H1 (cell line): ENCODE measurements around the gene RRP1B. TPM values are rescaled to one million over a fixed set of nuclear protein-coding genes. Genes with fewer than 3 reads are reported as not detected.

Experiments
- CTCF ChIA-PET: fragments of 300-600 bp; sonication (Branson Sonifier 250); formaldehyde crosslinking; loops from one replicate; lab custom pipeline; 2021; ENCODE audit not compliant: partially characterized antibody; lab: Charles Lee
- POLR2A ChIA-PET: fragments of 300-600 bp; sonication (Branson Sonifier 250); formaldehyde crosslinking; loops from one replicate; lab custom pipeline; 2021; ENCODE audit warnings: inconsistent platforms; ENCODE audit not compliant: partially characterized antibody; lab: Charles Lee
- DNase-seq, 2 experiments: peaks; one replicate each; pipeline versions ENCODE4 v3.0.0 to v3.0.0-alpha.2; 2010 to 2022; ENCODE audit warnings: low spot score in 2 of 2, low read depth in 1 of 2, mixed read lengths in 1 of 2
- FAIRE-seq: peaks from 2 replicates; lab custom pipeline; 2011; peaks lifted over from hg19 to GRCh38; lab: Jason Lieb, UNC
- H2AFZ ChIP-seq: 2 replicates; pipeline ENCODE4 v1.8.1; 2012; ENCODE audit warnings: low read length, inconsistent platforms
- H2AK5ac ChIP-seq: 2 replicates; pipeline ENCODE4 v1.6.1; 2013; ENCODE audit warnings: low read depth, low read length
- H2BK120ac ChIP-seq: replicated peaks from 2 replicates; pipeline ENCODE3; 2013; ENCODE audit warnings: low read depth, low read length, inconsistent platforms
- H2BK12ac ChIP-seq: 2 replicates; pipeline ENCODE4 v1.6.1; 2013; ENCODE audit warnings: low read depth, low read length
- H2BK15ac ChIP-seq: 2 replicates; pipeline ENCODE4 v1.6.1; 2013; ENCODE audit warnings: low read length
- H2BK20ac ChIP-seq: 2 replicates; pipeline ENCODE4 v1.6.1; 2013; ENCODE audit warnings: low read length
- H2BK5ac ChIP-seq: 2 replicates; pipeline ENCODE4 v1.6.1; 2013; ENCODE audit warnings: low read depth, low read length
- H3K14ac ChIP-seq: 2 replicates; pipeline ENCODE4 v1.6.1; 2013; ENCODE audit warnings: inconsistent platforms; ENCODE audit not compliant: insufficient read length
- H3K18ac ChIP-seq: 2 replicates; pipeline ENCODE4 v1.6.1; 2013; ENCODE audit warnings: low read length; ENCODE audit errors: extremely low read depth
- H3K23ac ChIP-seq: 2 replicates; pipeline ENCODE4 v1.6.1; 2013; ENCODE audit warnings: inconsistent platforms; ENCODE audit not compliant: insufficient read length
- H3K23me2 ChIP-seq: 2 replicates; pipeline ENCODE4 v1.6.1; 2013; ENCODE audit warnings: low read depth, low read length
- H3K27ac ChIP-seq: 2 replicates; pipeline ENCODE4 v1.6.1; 2011; ENCODE audit warnings: low read depth, low read length, inconsistent platforms
- H3K27me3 ChIP-seq, 4 experiments: replicated peaks in 1 of 4; 1 replicate in 1 of 4; 2 replicates in 3 of 4; pipeline versions ENCODE4 v1.6.1 to v1.8.1; 2011 to 2013; ENCODE audit warnings: low read length in 3 of 4, mild to moderate bottlenecking in 3 of 4, inconsistent platforms in 2 of 4, mixed read lengths in 2 of 4, moderate library complexity in 1 of 4; ENCODE audit not compliant: control insufficient read depth in 3 of 4, insufficient read depth in 3 of 4; ENCODE audit errors: extremely low read depth in 1 of 4
- H3K36me3 ChIP-seq, 4 experiments: 2 replicates each; pipeline versions ENCODE4 v1.6.1 to v1.8.1; 2011 to 2013; ENCODE audit warnings: mild to moderate bottlenecking in 4 of 4, low read length in 3 of 4, moderate library complexity in 2 of 4, control low read depth in 1 of 4, inconsistent platforms in 1 of 4; ENCODE audit not compliant: insufficient read depth in 4 of 4, control insufficient read depth in 2 of 4
- H3K4ac ChIP-seq: replicated peaks from 2 replicates; pipeline ENCODE3; 2013; ENCODE audit warnings: low read length, low read depth, mixed read lengths, inconsistent platforms; ENCODE audit not compliant: insufficient read length
- H3K4me1 ChIP-seq, 4 experiments: replicated peaks in 1 of 4; 1 replicate in 1 of 4; 2 replicates in 3 of 4; pipeline versions ENCODE4 v1.6.1 to v1.8.1; 2011 to 2013; ENCODE audit warnings: low read length in 3 of 4, inconsistent platforms in 2 of 4, mixed read lengths in 1 of 4; ENCODE audit not compliant: insufficient read depth in 4 of 4, control insufficient read depth in 3 of 4
- H3K4me2 ChIP-seq, 2 experiments: 2 replicates each; pipeline versions ENCODE4 v1.6.1 to v1.8.1; 2011 to 2013; ENCODE audit warnings: low read depth in 2 of 2, low read length in 2 of 2, control low read depth in 1 of 2, inconsistent platforms in 1 of 2, mild to moderate bottlenecking in 1 of 2; ENCODE audit not compliant: insufficient read depth in 1 of 2
- H3K4me3 ChIP-seq, 4 experiments: fragments of 200-600, 300-600 bp in 1 of 4; sonication (generic), shearing (Covaris generic), sonication (Bioruptor Twin) in 1 of 4; 2 replicates each; pipeline versions ENCODE4 v1.5.1 to v1.8.1; 2011 to 2016; ENCODE audit warnings: low read length in 4 of 4, low read depth in 3 of 4, control low read depth in 2 of 4, inconsistent platforms in 2 of 4, mild to moderate bottlenecking in 2 of 4, mixed read lengths in 1 of 4, moderate library complexity in 1 of 4; ENCODE audit not compliant: insufficient read depth in 2 of 4; ENCODE audit errors: extremely low read depth in 1 of 4
- H3K56ac ChIP-seq: replicated peaks from 2 replicates; pipeline ENCODE3; 2013; ENCODE audit warnings: low read depth, mild to moderate bottlenecking, mixed read lengths, low read length, inconsistent platforms; ENCODE audit not compliant: insufficient read length
- H3K79me1 ChIP-seq: 2 replicates; pipeline ENCODE4 v1.6.1; 2013; ENCODE audit warnings: low read depth, low read length, control low read depth
- H3K79me2 ChIP-seq, 2 experiments: 2 replicates each; pipeline versions ENCODE4 v1.6.1 to v1.8.1; 2012 to 2013; ENCODE audit warnings: low read length in 2 of 2, mild to moderate bottlenecking in 2 of 2, inconsistent platforms in 1 of 2; ENCODE audit not compliant: insufficient read depth in 2 of 2, control insufficient read depth in 1 of 2
- H3K9ac ChIP-seq, 4 experiments: replicated peaks in 1 of 4; 1 replicate in 1 of 4; 2 replicates in 3 of 4; pipeline versions ENCODE4 v1.6.1 to v1.8.1; 2011 to 2013; ENCODE audit warnings: low read depth in 3 of 4, low read length in 3 of 4, control low read depth in 2 of 4, mild to moderate bottlenecking in 2 of 4, moderate library complexity in 2 of 4, inconsistent platforms in 1 of 4; ENCODE audit errors: extremely low read depth in 1 of 4
- H3K9me3 ChIP-seq, 2 experiments: 2 replicates each; pipeline versions ENCODE4 v1.6.1 to v1.8.1; 2012 to 2013; ENCODE audit warnings: mild to moderate bottlenecking in 2 of 2, moderate library complexity in 2 of 2, control low read depth in 1 of 2, inconsistent platforms in 1 of 2, low read depth in 1 of 2, low read length in 1 of 2, mixed read lengths in 1 of 2; ENCODE audit not compliant: insufficient read depth in 2 of 2
- H4K20me1 ChIP-seq, 2 experiments: replicated peaks in 1 of 2; 2 replicates each; pipeline versions ENCODE3 to v1.8.1; 2011 to 2013; ENCODE audit warnings: inconsistent platforms in 2 of 2, low read length in 2 of 2, mild to moderate bottlenecking in 1 of 2; ENCODE audit not compliant: insufficient read depth in 2 of 2, control insufficient read depth in 1 of 2
- H4K5ac ChIP-seq: 2 replicates; pipeline ENCODE4 v1.6.1; 2013; ENCODE audit warnings: low read length, low read depth, mixed read lengths, inconsistent platforms; ENCODE audit not compliant: insufficient read length
- H4K8ac ChIP-seq: 2 replicates; pipeline ENCODE4 v1.8.0; 2013; ENCODE audit warnings: mild to moderate bottlenecking, moderate library complexity, low read length, inconsistent platforms; ENCODE audit not compliant: insufficient read depth; ENCODE audit errors: extremely low read depth
- H4K91ac ChIP-seq: replicated peaks from 2 replicates; pipeline ENCODE3; 2013; ENCODE audit warnings: low read length, mixed read lengths, inconsistent platforms; ENCODE audit not compliant: insufficient read length
- BACH1 ChIP-seq: IDR thresholded peaks from 2 replicates; pipeline ENCODE4 v1.6.1; 2012; ENCODE audit warnings: low read length, improper control_type of control experiment
- BCL11A ChIP-seq, 2 experiments: IDR thresholded peaks; one replicate each; pipeline ENCODE4 v1.6.1; 2011; ENCODE audit warnings: low read depth in 2 of 2, low read length in 2 of 2, mild to moderate bottlenecking in 2 of 2
- CHD2 ChIP-seq: IDR thresholded peaks from 2 replicates; pipeline ENCODE4 v1.6.1; 2012; ENCODE audit warnings: low read length, improper control_type of control experiment
- EP300 ChIP-seq, 2 experiments: IDR thresholded peaks; 1 replicate in 1 of 2; 2 replicates in 1 of 2; pipeline ENCODE4 v1.6.1; 2011 to 2012; ENCODE audit warnings: low read depth in 2 of 2, low read length in 2 of 2, mild to moderate bottlenecking in 2 of 2, borderline replicate concordance in 1 of 2, inconsistent platforms in 1 of 2, moderate library complexity in 1 of 2
- FOSL1 ChIP-seq: IDR thresholded peaks from 2 replicates; pipeline ENCODE4 v1.6.1; 2011; ENCODE audit warnings: mild to moderate bottlenecking, low read depth, low read length, moderate library complexity; ENCODE audit not compliant: insufficient read depth
- POLR2AphosphoS5 ChIP-seq: IDR thresholded peaks from 2 replicates; pipeline ENCODE4 v1.6.1; 2011; ENCODE audit warnings: low read depth, low read length
- TAF7 ChIP-seq: optimal IDR thresholded peaks from 2 replicates; pipeline ENCODE3; 2011; ENCODE audit warnings: low read depth, mild to moderate bottlenecking, inconsistent platforms, low read length, moderate library complexity, borderline replicate concordance
- WGBS, 2 experiments: shearing (Covaris generic) in 1 of 2; methylation state at CpG; one replicate each; pipeline versions ENCODE4 v1.1.6 to v1.1.7; 2013 to 2015; ENCODE audit warnings: low lambda C conversion rate in 2 of 2, mixed read lengths in 2 of 2, inconsistent platforms in 1 of 2, low coverage in 1 of 2, missing lambda C conversion rate in 1 of 2; ENCODE audit not compliant: insufficient replicate concordance in 2 of 2, insufficient coverage in 1 of 2, insufficient read length in 1 of 2; ENCODE audit errors: extremely low coverage in 1 of 2, missing lambda C conversion rate in 1 of 2; 5-methylcytosine and 5-hydroxymethylcytosine counted together
- polyA plus RNA-seq, 7 experiments: library from polyadenylated mRNA; depleted of rRNA in 3 of 7; stranded (reverse) in 5 of 7; unstranded in 2 of 7; fragments of >200 nt in 5 of 7; fragments of 200-250 nt in 2 of 7; gene quantifications; 1 replicate in 5 of 7; 2 replicates in 1 of 7; 4 replicates in 1 of 7; pipeline versions ENCODE4 v1.2.1 to v1.2.3, GENCODE V29; 2011 to 2013; ENCODE audit warnings: missing spikeins in 2 of 7, mixed read lengths in 2 of 7
- total RNA-seq: library from RNA; stranded (reverse); fragmentation: NEBNext Ultra II Directional; extraction: Animal tissue kit (Norgen Biotek cat#: 25700); gene quantifications from 2 replicates; pipeline ENCODE4 v1.2.1, GENCODE V29; 2021
- TF ChIP-seq, protein P1 (sequence below): IDR thresholded peaks from 2 replicates; pipeline ENCODE4 v1.6.1; 2012; ENCODE audit warnings: inconsistent platforms
- TF ChIP-seq, protein P2 (sequence below): IDR thresholded peaks from 2 replicates; pipeline ENCODE4 v1.6.1; 2012; ENCODE audit warnings: inconsistent platforms
- TF ChIP-seq, protein P3 (sequence below), 3 experiments: IDR thresholded peaks; 1 replicate in 2 of 3; 2 replicates in 1 of 3; pipeline versions ENCODE4 v1.5.1 to v1.6.1; 2011; ENCODE audit warnings: low read length in 3 of 3, mild to moderate bottlenecking in 3 of 3, inconsistent platforms in 2 of 3, low read depth in 1 of 3, moderate library complexity in 1 of 3; ENCODE audit not compliant: insufficient read depth in 1 of 3; ENCODE audit errors: control extremely low read depth in 1 of 3

The RRP1B gene
- total and polyA plus RNA-seq, 2 of the 8 experiments (the other 6 are each of a cell fraction or from before 2014, with no cell fraction given) = 25.8 to 97.3 TPM

DNA sequence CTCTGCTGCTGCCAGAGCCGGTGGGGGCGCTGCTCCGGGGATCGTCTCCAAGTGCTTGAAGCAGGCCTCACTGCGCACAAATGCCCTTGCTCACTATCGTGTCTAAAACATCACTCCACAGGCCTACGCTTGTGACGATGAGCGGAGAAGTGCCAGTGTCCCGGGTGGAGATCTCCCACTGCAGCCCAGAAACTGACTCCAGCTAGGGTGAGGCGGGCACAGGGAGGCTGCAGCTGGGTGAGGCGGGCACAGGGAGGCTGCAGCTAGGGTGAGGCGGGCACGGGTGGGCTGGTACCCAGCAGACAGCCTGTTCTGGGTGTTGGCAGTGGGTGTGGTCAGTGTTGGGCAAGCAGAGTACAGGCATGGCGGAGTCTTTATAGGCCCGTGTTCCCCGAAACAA, 36.9 kb downstream of the RRP1B start:
- Histone ChIP-seq H3K79me2 (no peaks in the 10 kb centered on the region), H3K18ac (no peak overlapping the region), H2AFZ (no peak overlapping the region), H3K14ac (no peak overlapping the region), H2BK12ac (no peak overlapping the region), H2BK20ac (no peak overlapping the region), H4K5ac (no peak overlapping the region), H3K56ac (no peak overlapping the region), H2BK120ac (no peak overlapping the region), H4K91ac (no peak overlapping the region), H4K20me1 (peaks cover 2 to 3% of the 10 kb centered on the region in 2 experiments), H3K23ac (no peak overlapping the region), H3K9me3 (no peaks in the 10 kb centered on the region), H3K27ac (no peak overlapping the region), H3K4me2 (no peak overlapping the region), H2BK15ac (no peak overlapping the region), H3K4me1 (no peaks in the 10 kb centered on the region), H2AK5ac (no peak overlapping the region), H3K36me3 (peaks cover under 1 to 46% (median 23%) of the 10 kb centered on the region in 4 experiments; a peak in 7 of 8 replicates), H3K79me1 (no peaks in the 10 kb centered on the region), H3K4me3 (no peak overlapping the region), H2BK5ac (no peak overlapping the region), H3K4ac (no peak overlapping the region), H3K23me2 (no peaks in the 10 kb centered on the region), H3K27me3 (no peaks in the 10 kb centered on the region), H4K8ac (no peak overlapping the region; the same call in 1 of the 2 replicates), H3K9ac (no peak overlapping the region)
- ChIA-PET POLR2A (interaction anchor here (0.7 kb wide), 1 partner anchor 34 kb away, joined by 5 read pairs; no protein-coding TSS in a partner anchor), CTCF (interaction anchor here (1.1 to 2.6 kb wide), 2 partner anchors 27 to 32 kb away, joined by 3 to 11 read pairs; no protein-coding TSS in a partner anchor)
- FAIRE-seq (no peak), DNase-seq (no peak)
- 96% methylated on average over 17 of the region's 17 CpGs; no CpG with 5 or more reads in 1 of the 2 experiments for WGBS, 2 experiments
- no peak for TF ChIP-seq FOSL1
- no peak for TF ChIP-seq CHD2
- TF ChIP-seq POLR2AphosphoS5 = no peak
- no peak for TF ChIP-seq BCL11A (IDR thresholded peaks at IDR 0.05; ENCODE audit: low read depth in 2 of 2, low read length in 2 of 2)
- TF ChIP-seq, protein P1, sequence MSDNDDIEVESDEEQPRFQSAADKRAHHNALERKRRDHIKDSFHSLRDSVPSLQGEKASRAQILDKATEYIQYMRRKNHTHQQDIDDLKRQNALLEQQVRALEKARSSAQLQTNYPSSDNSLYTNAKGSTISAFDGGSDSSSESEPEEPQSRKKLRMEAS = no peak
- TF ChIP-seq TAF7 = no peak
- TF ChIP-seq EP300 (IDR thresholded peaks at IDR 0.05; ENCODE audit: borderline replicate concordance in 1 of 2, low read depth in 2 of 2, low read length in 2 of 2) = no peak
- no peak for TF ChIP-seq BACH1
- TF ChIP-seq, protein P2, sequence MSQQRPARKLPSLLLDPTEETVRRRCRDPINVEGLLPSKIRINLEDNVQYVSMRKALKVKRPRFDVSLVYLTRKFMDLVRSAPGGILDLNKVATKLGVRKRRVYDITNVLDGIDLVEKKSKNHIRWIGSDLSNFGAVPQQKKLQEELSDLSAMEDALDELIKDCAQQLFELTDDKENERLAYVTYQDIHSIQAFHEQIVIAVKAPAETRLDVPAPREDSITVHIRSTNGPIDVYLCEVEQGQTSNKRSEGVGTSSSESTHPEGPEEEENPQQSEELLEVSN = no peak
- TF ChIP-seq, protein P3, sequence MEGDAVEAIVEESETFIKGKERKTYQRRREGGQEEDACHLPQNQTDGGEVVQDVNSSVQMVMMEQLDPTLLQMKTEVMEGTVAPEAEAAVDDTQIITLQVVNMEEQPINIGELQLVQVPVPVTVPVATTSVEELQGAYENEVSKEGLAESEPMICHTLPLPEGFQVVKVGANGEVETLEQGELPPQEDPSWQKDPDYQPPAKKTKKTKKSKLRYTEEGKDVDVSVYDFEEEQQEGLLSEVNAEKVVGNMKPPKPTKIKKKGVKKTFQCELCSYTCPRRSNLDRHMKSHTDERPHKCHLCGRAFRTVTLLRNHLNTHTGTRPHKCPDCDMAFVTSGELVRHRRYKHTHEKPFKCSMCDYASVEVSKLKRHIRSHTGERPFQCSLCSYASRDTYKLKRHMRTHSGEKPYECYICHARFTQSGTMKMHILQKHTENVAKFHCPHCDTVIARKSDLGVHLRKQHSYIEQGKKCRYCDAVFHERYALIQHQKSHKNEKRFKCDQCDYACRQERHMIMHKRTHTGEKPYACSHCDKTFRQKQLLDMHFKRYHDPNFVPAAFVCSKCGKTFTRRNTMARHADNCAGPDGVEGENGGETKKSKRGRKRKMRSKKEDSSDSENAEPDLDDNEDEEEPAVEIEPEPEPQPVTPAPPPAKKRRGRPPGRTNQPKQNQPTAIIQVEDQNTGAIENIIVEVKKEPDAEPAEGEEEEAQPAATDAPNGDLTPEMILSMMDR (IDR thresholded peaks at IDR 0.05; ENCODE audit: control extremely low read depth in 1 of 3, insufficient read depth in 1 of 3, low read depth in 1 of 3, low read length in 3 of 3) = no peak
